Left ventricle myocardium inferior (tissue), 1 donor: ENCODE results near the gene FANCM. TPM values are rescaled to one million over a fixed set of nuclear protein-coding genes. Genes with fewer than 3 reads are reported as not detected.

Experiments used
- DNase-seq: peaks from one replicate; pipeline ENCODE4 v3.0.0-alpha.2; 2020
- H3K27ac ChIP-seq: fragments of 200-600 bp; replicated peaks from 2 replicates; pipeline ENCODE4 v1.8.0; 2021
- H3K27me3 ChIP-seq: fragments of 200-600 bp; 2 replicates; pipeline ENCODE4 v1.8.0; 2021; ENCODE audit warnings: low read depth
- H3K36me3 ChIP-seq: fragments of 200-600 bp; 2 replicates; pipeline ENCODE4 v1.8.0; 2021
- H3K4me1 ChIP-seq: fragments of 200-600 bp; 2 replicates; pipeline ENCODE4 v1.8.0; 2021
- H3K4me3 ChIP-seq: fragments of 200-600 bp; 2 replicates; pipeline ENCODE4 v1.8.0; 2021; ENCODE audit warnings: mild to moderate bottlenecking, moderate library complexity
- H3K9me3 ChIP-seq: fragments of 200-600 bp; replicated peaks from 2 replicates; pipeline ENCODE4 v1.8.0; 2021
- intact Hi-C: fragments of 100-400 bp; cut with micrococcal nuclease; formaldehyde crosslinking; loops from one replicate; pipeline ENCODE4 v1.11.0; 2022
- total RNA-seq: library from RNA; stranded (reverse); fragmentation: NEBNext Ultra II Directional; extraction: Animal tissue kit (Norgen Biotek cat#: 25700); gene quantifications from one replicate; pipeline ENCODE4 v1.2.1, GENCODE V29; 2021
- TF ChIP-seq, protein P1 (sequence below): fragments of 200-600 bp; IDR thresholded peaks from 2 replicates; pipeline ENCODE4 v1.8.0; 2021; ENCODE audit warnings: antibody characterized with exemption, mild to moderate bottlenecking, borderline replicate concordance
- donor health status: DM: no; HTN: yes; CAD: no; lungs with severe emphysema.

Gene FANCM
- total RNA-seq, 1 donor from 2014 or later, result 2.7 TPM

- DNase-seq, result no peak
- intact Hi-C loops, result no loop called here
- no peak overlapping the region for H3K4me3 ChIP-seq
Measured at GRCh38 chr14:45185100-45185814, 49.5 kb downstream of the FANCM start.

DNA sequence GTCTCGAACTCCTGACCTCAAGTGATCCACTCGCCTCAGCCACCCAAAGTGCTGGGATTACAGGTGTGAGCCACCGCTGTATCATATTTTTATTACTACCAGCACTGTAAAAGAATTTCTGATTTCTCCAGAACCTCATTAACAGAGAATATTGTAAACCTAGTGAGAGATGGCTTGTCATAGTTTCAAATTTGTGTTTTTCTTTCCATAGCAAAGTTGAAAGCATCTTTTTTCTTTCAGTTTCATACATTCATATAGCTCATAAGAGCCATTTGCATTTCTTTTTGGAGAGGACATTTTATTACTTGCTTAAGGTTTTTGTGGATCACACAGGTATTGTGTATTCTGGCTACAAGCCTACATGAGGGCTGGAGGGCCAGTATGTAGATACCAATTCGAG, 59.2 kb downstream of the FANCM start:
- DNase-seq, result no peak
- intact Hi-C loops, result no loop called here
- Histone ChIP-seq H3K9me3 (no peaks in the 10 kb centered on the region), H3K4me1 (no peaks in the 10 kb centered on the region), H3K4me3 (no peak overlapping the region), H3K27ac (no peak overlapping the region), H3K27me3 (no peaks in the 10 kb centered on the region), H3K36me3 (peaks cover 3% of the 10 kb centered on the region)
- TF ChIP-seq, protein P1, sequence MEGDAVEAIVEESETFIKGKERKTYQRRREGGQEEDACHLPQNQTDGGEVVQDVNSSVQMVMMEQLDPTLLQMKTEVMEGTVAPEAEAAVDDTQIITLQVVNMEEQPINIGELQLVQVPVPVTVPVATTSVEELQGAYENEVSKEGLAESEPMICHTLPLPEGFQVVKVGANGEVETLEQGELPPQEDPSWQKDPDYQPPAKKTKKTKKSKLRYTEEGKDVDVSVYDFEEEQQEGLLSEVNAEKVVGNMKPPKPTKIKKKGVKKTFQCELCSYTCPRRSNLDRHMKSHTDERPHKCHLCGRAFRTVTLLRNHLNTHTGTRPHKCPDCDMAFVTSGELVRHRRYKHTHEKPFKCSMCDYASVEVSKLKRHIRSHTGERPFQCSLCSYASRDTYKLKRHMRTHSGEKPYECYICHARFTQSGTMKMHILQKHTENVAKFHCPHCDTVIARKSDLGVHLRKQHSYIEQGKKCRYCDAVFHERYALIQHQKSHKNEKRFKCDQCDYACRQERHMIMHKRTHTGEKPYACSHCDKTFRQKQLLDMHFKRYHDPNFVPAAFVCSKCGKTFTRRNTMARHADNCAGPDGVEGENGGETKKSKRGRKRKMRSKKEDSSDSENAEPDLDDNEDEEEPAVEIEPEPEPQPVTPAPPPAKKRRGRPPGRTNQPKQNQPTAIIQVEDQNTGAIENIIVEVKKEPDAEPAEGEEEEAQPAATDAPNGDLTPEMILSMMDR, result no peak

More at GRCh38 chr14:45185100-45185814, 49.5 kb downstream of the FANCM start:
- Histone ChIP-seq H3K4me1 (no peaks in the 10 kb centered on the region), H3K27me3 (no peaks in the 10 kb centered on the region), H3K36me3 (peaks cover 11% of the 10 kb centered on the region), H3K27ac (no peak overlapping the region), H3K9me3 (no peaks in the 10 kb centered on the region)
- TF ChIP-seq, protein P1, result no peak

DNA sequence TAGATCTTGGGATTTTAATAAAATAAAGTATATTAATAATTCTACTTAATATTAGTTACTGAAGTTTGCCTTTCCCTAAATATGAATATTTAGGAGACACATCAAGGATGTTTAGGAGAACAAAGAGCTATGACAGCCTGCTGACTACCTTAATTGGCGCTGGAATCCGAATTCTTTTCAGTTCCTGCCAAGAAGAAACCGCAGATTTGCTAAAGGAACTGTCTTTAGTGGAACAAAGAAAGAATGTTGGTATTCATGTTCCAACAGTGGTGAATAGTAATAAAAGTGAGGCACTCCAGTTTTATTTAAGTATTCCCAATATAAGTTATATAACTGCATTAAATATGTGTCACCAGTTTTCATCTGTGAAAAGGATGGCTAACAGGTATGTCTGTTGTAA, 62.8 kb downstream of the FANCM start:
- Histone ChIP-seq H3K27me3 (no peaks in the 10 kb centered on the region), H3K27ac (no peak overlapping the region), H3K9me3 (no peaks in the 10 kb centered on the region), H3K4me1 (no peaks in the 10 kb centered on the region), H3K36me3 (peaks cover 18% of the 10 kb centered on the region), H3K4me3 (no peak overlapping the region)
- TF ChIP-seq, protein P1, result no peak
- intact Hi-C loops, result no loop called here
- no peak for DNase-seq

DNA sequence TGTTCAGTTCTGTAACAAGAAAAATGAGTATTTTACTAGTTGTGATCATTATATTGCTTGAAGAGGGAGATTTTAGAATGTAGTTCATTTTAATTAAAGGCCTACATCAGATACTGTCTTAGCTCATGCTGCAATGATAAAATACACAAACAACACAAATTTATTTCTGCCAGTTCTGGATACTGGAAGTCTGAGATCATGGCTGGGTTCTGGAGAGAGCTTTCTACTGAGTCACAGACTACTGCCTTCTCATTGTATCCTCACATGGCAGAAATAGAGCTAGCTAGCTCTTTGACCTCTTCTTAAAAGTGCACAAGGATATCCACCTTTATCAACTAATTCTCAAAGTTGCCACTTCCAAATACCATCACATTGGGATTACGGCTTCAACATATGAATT, 63.5 kb downstream of the FANCM start:
- H3K4me1 ChIP-seq, result no peaks in the 10 kb centered on the region
- TF ChIP-seq, protein P1, result no peak
- no peaks in the 10 kb centered on the region for H3K27me3 ChIP-seq
- no peak overlapping the region for H3K4me3 ChIP-seq
- DNase-seq, result no peak
- H3K9me3 ChIP-seq, result no peaks in the 10 kb centered on the region
- intact Hi-C loops, result no loop called here
- no peak overlapping the region for H3K27ac ChIP-seq
- H3K36me3 ChIP-seq, result peaks cover 23% of the 10 kb centered on the region

DNA sequence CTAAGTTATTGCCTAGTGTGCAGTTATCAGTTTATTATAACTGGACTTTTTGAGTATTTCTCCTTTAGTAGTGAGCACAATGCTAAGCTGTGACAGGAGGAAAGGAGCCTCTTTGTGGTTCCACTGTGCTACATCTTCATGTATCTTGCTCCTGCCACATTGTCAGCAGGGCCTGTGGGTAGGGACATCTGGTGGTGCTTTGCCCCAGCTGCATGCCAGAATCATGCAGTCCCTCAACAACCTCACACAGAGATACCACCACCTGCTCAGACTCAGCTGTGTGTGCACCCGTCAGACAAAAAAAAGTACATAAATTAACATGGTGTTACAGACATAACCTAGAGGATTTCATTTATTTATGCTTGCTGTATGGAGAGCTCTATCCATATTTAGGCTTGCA, 66.2 kb downstream of the FANCM start:
- TF ChIP-seq, protein P1, result peak; percentile 24
- no peak overlapping the region for H3K4me3 ChIP-seq
- no peak for DNase-seq
- H3K27ac ChIP-seq, result no peak overlapping the region
- peaks cover 31% of the 10 kb centered on the region for H3K36me3 ChIP-seq
- H3K4me1 ChIP-seq, result no peaks in the 10 kb centered on the region
- H3K27me3 ChIP-seq, result no peaks in the 10 kb centered on the region
- intact Hi-C loops, result no loop called here
- no peaks in the 10 kb centered on the region for H3K9me3 ChIP-seq
